Measurements from ENCODE around the gene RGS11.

Gene RGS11

GRCh38 chr16:296806-297510 is 21.2 kb upstream of the RGS11 start:
- no peak for DNase-seq (ENCODE audit: low read depth in 1 of 2, low spot score in 1 of 2)

DNA sequence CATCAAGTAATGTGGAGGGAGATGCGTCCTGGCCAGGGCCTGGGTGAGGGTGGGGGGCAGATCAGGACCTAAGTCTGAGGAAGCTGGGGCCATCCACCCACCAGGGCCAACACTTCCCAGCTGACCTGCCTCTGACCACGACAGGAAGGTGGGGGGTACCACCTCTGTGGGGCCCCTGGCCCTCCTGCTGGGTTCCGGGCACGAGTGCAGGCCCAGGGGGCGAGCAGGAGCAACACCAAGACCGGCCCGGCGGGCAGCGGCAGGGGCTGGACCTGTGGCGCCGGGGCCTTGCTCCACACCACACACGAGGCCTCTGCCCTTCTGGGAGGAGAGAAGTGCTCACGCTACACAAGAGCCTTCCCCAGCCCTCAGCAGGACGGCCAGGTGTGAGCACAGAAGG is 20.5 kb upstream of the RGS11 start:
- DNase-seq (ENCODE audit: low read depth in 1 of 2, low spot score in 1 of 2), result no peak

DNA sequence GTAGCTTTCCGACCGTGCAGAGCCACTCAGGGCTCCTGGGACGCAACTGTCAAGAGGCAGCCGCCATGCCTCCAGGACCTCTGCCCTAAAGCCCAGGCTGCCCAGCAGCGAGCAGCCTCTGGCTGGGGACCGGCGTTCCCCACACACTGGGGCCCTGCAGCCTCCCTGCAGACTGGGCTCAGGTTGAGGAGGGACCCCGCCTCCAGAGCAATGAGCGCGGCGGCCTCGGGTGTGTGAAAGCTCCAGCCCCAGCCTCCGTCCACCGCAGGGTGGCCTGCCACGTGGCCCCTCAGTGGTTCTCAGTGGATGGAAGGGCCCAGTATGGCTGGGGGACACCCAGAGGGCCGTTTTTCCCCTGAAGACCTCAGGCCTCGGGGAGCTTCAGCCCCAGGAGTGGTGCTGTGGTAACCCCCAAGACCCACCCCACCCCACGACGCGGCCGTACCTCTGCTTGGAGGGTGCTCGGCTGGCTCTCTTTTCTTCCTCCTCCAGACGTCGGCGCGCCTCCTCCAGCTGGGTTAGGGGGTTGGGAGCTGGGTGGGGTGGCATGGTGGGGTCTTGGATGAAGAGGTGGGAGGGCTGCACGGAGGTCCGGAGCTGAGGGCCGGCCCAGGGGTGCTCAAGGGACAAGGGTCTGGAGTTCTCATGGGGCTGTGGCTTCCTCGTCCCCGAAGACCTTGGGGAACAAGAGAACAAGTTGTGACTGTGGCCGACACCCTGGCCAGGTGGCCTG is 17.5 kb upstream of the RGS11 start:
- no peak for DNase-seq (ENCODE audit: low read depth in 1 of 2, low spot score in 1 of 2)

DNA sequence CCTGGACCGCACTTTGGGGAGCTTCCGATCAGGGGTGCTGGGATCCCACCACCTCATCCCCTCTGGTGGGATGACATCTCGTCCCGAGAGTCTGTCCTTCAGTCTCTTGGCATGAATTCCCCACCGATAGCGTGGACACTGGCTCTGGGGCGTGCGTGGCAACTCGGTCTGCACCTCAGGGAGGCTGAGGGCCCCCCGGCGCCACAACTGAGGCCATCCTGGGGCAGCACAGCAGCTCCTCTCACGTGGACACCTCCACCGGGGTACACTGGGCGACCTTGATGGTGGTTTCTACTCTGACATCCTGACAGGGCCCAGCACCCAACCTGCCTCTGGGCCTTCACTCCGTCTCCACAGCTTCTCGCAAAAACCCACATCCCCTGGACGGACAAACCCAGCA is 15.8 kb upstream of the RGS11 start:
- DNase-seq (ENCODE audit: low read depth in 1 of 2, low spot score in 1 of 2), result no peak

DNA sequence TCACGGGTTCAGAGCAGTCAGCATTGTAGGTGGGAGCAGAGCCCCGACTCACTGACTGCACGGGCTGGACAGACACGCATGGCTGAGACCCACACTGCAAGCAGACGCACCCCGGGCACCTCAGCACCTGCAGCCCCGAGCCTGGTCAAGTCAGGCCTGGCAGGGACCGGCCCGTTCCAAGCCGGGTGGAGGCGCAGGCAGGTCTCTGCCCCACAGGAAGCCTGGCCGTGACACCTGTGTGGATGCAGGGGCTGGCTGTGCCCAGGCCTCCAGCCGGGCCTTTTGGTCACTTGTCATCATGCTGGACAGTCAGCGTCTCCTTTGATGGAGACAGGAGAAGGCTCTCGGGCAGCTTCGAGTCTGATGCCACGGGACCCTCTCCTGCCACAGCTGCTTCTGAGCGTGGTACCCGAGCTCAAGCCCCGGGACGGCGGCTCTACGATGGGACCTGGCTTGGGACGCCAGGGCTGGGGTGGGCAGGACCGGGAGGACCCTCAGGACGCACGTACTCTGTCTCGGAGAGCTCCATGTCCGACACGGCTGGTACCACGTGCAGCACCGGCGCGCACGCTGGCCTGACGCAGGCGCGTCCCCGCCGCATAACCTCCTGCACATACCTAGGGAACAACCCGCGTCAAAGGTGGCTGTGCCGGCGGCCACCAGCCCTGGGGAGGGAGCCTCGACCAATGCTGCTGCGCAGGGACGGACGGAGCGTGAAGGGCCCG is 15.1 kb upstream of the RGS11 start:
- DNase-seq (ENCODE audit: low read depth in 1 of 2, low spot score in 1 of 2), result no peak

GRCh38 chr16:290015-290680 is 14.4 kb upstream of the RGS11 start:
- DNase-seq (ENCODE audit: low read depth in 1 of 2, low spot score in 1 of 2), result no peak

GRCh38 chr16:289395-289997 is 13.8 kb upstream of the RGS11 start:
- DNase-seq (ENCODE audit: low read depth in 1 of 2, low spot score in 1 of 2), result no peak

GRCh38 chr16:287981-288920 is 12.5 kb upstream of the RGS11 start:
- DNase-seq (ENCODE audit: low read depth in 1 of 2, low spot score in 1 of 2), result no peak

- no peak for DNase-seq (ENCODE audit: low read depth in 1 of 2, low spot score in 1 of 2)
Measured at GRCh38 chr16:287298-287811, 11.6 kb upstream of the RGS11 start.

- no peak for DNase-seq (ENCODE audit: low read depth in 1 of 2, low spot score in 1 of 2)
Measured at GRCh38 chr16:286491-287297, 10.9 kb upstream of the RGS11 start.

DNA sequence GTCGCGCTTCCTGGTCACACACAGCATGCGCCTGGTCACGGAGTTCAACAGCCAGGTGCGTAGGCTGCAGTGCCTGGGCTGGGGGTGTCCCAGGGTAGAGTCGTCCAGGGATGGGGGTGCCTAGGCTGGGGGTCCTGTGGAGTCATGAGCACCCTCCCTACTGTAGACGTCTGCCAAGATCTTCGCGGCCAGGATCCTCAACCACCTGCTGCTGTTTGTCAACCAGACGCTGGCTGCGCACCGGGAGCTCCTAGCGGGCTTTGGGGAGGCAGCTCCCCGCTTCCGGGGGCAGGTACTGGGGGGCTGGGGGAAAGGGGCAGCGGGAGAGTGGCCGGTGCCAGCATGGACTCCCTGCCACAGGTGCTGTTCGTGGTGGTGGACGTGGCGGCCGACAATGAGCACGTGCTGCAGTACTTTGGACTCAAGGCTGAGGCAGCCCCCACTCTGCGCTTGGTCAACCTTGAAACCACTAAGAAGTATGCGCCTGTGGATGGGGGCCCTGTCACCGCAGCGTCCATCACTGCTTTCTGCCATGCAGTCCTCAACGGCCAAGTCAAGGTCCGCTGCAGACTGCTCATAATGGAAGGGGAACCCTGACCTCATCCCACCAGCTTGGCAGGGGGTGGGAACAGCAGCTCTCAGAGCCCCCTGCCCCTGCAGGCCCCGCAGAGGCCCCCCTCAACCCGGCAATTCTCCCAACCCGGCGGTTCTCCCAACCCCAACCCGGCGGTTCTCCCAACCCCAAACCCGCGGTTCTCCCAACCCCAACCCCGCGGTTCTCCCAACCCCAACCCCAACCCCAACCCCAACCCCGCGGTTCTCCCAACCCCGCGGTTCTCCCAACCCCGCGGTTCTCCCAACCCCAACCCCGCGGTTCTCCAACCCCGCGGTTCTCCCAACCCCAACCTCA is 9.7 kb upstream of the RGS11 start:
- no peak for DNase-seq (ENCODE audit: low read depth in 1 of 2, low spot score in 1 of 2)

DNA sequence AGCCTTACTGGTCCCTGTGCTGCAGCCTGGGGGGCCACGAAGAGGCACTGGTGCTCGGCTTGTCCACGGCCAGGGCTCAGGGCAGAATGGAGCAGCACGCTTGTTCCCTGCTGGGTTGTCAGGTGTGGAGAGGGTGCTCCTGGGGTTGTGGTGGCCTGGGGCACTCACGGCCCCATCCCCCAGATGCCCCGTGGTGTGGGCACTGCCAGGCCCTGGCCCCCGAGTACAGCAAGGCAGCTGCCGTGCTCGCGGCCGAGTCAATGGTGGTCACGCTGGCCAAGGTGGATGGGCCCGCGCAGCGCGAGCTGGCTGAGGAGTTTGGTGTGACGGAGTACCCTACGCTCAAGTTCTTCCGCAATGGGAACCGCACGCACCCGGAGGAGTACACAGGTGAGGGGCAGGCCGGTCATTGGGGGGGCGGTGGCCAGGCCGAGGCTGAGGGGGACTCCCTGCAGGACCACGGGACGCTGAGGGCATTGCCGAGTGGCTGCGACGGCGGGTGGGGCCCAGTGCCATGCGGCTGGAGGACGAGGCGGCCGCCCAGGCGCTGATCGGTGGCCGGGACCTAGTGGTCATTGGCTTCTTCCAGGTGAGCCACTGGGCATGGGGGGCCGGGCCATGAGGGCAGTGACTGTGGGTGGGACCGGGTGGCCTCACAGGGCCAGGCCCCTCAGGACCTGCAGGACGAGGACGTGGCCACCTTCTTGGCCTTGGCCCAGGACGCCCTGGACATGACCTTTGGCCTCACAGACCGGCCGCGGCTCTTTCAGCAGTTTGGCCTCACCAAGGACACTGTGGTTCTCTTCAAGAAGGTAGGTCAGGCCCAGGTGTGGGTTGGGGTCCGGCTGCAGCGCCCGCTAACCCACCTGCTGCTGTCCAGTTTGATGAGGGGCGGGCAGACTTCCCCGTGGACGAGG is 8.7 kb upstream of the RGS11 start:
- DNase-seq (ENCODE audit: low read depth in 1 of 2, low spot score in 1 of 2), result no peak

DNA sequence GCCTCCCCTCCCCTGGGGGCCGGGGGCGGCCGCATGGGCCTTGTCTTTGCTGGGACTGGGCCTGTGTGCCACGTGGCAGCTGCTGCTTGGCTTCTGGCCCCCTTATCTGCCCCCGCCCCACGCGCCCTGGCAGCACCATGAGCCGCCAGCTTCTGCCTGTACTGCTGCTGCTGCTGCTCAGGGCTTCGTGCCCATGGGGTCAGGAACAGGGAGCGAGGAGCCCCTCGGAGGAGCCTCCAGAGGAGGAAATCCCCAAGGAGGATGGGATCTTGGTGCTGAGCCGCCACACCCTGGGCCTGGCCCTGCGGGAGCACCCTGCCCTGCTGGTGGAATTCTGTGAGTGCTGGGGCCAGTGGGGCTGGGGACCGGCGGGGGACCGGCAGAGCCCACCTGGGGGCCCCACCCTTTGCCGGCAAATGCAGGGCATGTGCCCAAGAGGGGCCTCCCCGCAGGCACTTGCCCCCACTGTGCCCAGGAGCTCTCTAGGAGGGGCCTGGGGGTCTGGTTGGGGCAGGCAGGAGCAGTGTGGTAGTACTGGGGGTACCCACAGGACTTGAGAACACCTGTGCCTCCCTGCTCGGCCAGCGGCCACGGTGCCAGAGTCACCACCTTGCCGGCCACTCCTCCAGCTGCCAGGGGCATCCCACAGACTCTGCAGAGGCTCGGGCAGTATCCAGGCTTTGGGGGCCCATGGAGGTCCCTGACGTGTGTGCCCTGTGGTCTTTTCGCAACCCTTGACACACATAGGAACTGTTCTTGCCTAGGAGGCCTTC is 7.5 kb upstream of the RGS11 start, which contains the start of gene PDIA2:
PDIA2 (plus strand) TSS at position 132 of the 773 bp plus-strand sequence; CDS start at position 138, 6 bp downstream.
- no peak for DNase-seq (ENCODE audit: low read depth in 1 of 2, low spot score in 1 of 2)

DNA sequence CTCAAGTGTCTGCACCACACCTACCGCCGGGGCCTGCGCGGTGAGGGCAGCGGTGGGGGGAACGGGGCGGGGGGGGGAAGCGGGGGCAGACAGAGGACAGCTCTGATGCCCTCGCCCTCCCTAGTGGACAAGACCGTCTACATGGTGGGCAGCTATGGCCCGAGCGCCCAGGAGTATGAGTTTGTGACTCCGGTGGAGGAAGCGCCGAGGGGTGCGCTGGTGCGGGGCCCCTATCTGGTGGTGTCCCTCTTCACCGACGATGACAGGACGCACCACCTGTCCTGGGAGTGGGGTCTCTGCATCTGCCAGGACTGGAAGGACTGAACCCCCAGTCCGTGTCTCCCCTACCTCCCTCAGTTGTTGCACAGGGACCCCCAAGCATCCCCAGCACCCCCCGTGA is 6.7 kb upstream of the RGS11 start:
- no peak for DNase-seq (ENCODE audit: low read depth in 1 of 2, low spot score in 1 of 2)

DNA sequence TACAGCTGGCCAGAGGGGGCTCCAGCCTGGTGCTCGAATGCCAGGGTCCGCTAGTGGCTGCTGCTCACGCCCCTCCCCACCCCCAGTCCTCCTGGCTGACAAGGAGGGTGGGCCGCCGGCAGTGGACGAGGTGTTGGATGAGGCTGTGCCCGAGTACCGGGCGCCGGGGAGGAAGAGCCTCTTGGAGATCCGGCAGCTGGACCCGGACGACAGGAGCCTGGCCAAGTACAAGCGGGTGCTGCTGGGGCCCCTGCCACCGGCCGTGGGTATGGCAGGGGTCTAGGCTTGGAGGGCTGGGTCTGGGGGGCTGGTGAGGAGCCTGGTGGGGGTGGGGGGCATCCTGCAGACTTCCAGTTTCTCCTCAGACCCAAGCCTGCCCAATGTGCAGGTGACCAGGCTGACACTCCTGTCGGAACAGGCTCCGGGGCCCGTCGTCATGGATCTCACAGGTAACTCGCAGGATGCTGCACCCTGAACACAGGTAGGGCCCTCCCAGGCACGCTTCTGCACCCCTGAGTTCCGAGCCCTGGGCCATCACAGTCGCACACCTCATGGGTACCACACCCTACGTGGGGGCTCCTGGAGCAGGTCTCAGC is 6.0 kb upstream of the RGS11 start:
- DNase-seq (ENCODE audit: low read depth in 1 of 2, low spot score in 1 of 2), result no peak
